ENCODE results near the gene ITGA2B. TPM values are rescaled to one million over a fixed set of nuclear protein-coding genes. Genes with fewer than 3 reads are reported as not detected.
"Not testable (repeated sequence)": the region's sequence is repeated elsewhere in the genome, so short reads cannot be mapped to it uniquely, and the experiment has no call there.

ITGA2B gene
- total RNA-seq, 1 experiment from 2014 or later = 6.2 TPM

- no peak for DNase-seq
- H3K36me3 ChIP-seq (replicated peaks; ENCODE audit: control insufficient read depth, insufficient read depth, low read length) = no peaks in the 10 kb centered on the region
- H3K4me3 ChIP-seq (ENCODE audit: insufficient read depth, low read depth, low read length) = no peak overlapping the region
- H3K27me3 ChIP-seq (ENCODE audit: control insufficient read depth, insufficient read depth, low read length) = peaks cover 5% of the 10 kb centered on the region
Measured at GRCh38 chr17:44367231-44367979, 22.0 kb downstream of the ITGA2B start.

GRCh38 chr17:44365051-44365450 is 24.4 kb downstream of the ITGA2B start:
- not testable (repeated sequence) for DNase-seq; H3K36me3 ChIP-seq (replicated peaks; ENCODE audit: control insufficient read depth, insufficient read depth, low read length); H3K4me3 ChIP-seq (ENCODE audit: insufficient read depth, low read depth, low read length); H3K27me3 ChIP-seq (ENCODE audit: control insufficient read depth, insufficient read depth, low read length)

GRCh38 chr17:44363613-44364159 is 25.8 kb downstream of the ITGA2B start, which contains the start of gene FAM171A2:
Gene FAM171A2, minus strand, starts transcription at chr17:44363853. Its CDS starts 139 bp downstream, at chr17:44363714.
- peak within 1 kb of the TSS; percentile 74 for H3K4me3 ChIP-seq (ENCODE audit: insufficient read depth, low read depth, low read length)
- peak; percentile 98 for DNase-seq
- peaks cover 5% of the 10 kb centered on the region for H3K27me3 ChIP-seq (ENCODE audit: control insufficient read depth, insufficient read depth, low read length)
- H3K36me3 ChIP-seq (replicated peaks; ENCODE audit: control insufficient read depth, insufficient read depth, low read length) = no peaks in the 10 kb centered on the region

- DNase-seq = peak; percentile 91
- Histone ChIP-seq H3K4me3 (ENCODE audit: insufficient read depth, low read depth, low read length) (peak overlapping the region; percentile 74), H3K27me3 (ENCODE audit: control insufficient read depth, insufficient read depth, low read length) (peaks cover 5% of the 10 kb centered on the region), H3K36me3 (replicated peaks; ENCODE audit: control insufficient read depth, insufficient read depth, low read length) (no peaks in the 10 kb centered on the region)
Measured at GRCh38 chr17:44362949-44363612, 26.4 kb downstream of the ITGA2B start.

GRCh38 chr17:44362459-44362948 is 26.9 kb downstream of the ITGA2B start:
- H3K27me3 ChIP-seq (ENCODE audit: control insufficient read depth, insufficient read depth, low read length) = peaks cover 5% of the 10 kb centered on the region
- peak; percentile 81 for DNase-seq
- H3K4me3 ChIP-seq (ENCODE audit: insufficient read depth, low read depth, low read length) = peak overlapping the region; percentile 74
- H3K36me3 ChIP-seq (replicated peaks; ENCODE audit: control insufficient read depth, insufficient read depth, low read length) = no peaks in the 10 kb centered on the region

GRCh38 chr17:44361292-44362260 is 27.9 kb downstream of the ITGA2B start:
- H3K36me3 ChIP-seq (replicated peaks; ENCODE audit: control insufficient read depth, insufficient read depth, low read length) = no peaks in the 10 kb centered on the region
- no peak overlapping the region for H3K4me3 ChIP-seq (ENCODE audit: insufficient read depth, low read depth, low read length)
- peak; percentile 67 for DNase-seq
- peaks cover 3% of the 10 kb centered on the region for H3K27me3 ChIP-seq (ENCODE audit: control insufficient read depth, insufficient read depth, low read length)

- DNase-seq = peak; percentile 86
- no peaks in the 10 kb centered on the region for H3K36me3 ChIP-seq (replicated peaks; ENCODE audit: control insufficient read depth, insufficient read depth, low read length)
- H3K4me3 ChIP-seq (ENCODE audit: insufficient read depth, low read depth, low read length) = no peak overlapping the region
- peaks cover 3% of the 10 kb centered on the region; the same call in 1 of the 2 replicates for H3K27me3 ChIP-seq (ENCODE audit: control insufficient read depth, insufficient read depth, low read length)
Measured at GRCh38 chr17:44360826-44361225, 28.6 kb downstream of the ITGA2B start.

GRCh38 chr17:44360144-44360533 is 29.3 kb downstream of the ITGA2B start:
- DNase-seq = no peak
- no peaks in the 10 kb centered on the region for H3K36me3 ChIP-seq (replicated peaks; ENCODE audit: control insufficient read depth, insufficient read depth, low read length)
- H3K27me3 ChIP-seq (ENCODE audit: control insufficient read depth, insufficient read depth, low read length) = peaks cover 3% of the 10 kb centered on the region; the same call in 1 of the 2 replicates
- no peak overlapping the region for H3K4me3 ChIP-seq (ENCODE audit: insufficient read depth, low read depth, low read length)

- no peak for DNase-seq
- Histone ChIP-seq H3K4me3 (ENCODE audit: insufficient read depth, low read depth, low read length) (no peak overlapping the region), H3K27me3 (ENCODE audit: control insufficient read depth, insufficient read depth, low read length) (peaks cover 3% of the 10 kb centered on the region; the same call in 1 of the 2 replicates), H3K36me3 (replicated peaks; ENCODE audit: control insufficient read depth, insufficient read depth, low read length) (no peaks in the 10 kb centered on the region)
Measured at GRCh38 chr17:44359458-44360143, 29.8 kb downstream of the ITGA2B start.

GRCh38 chr17:44359006-44359405 is 30.4 kb downstream of the ITGA2B start:
- Histone ChIP-seq H3K36me3 (replicated peaks; ENCODE audit: control insufficient read depth, insufficient read depth, low read length) (no peaks in the 10 kb centered on the region), H3K4me3 (ENCODE audit: insufficient read depth, low read depth, low read length) (no peak overlapping the region), H3K27me3 (ENCODE audit: control insufficient read depth, insufficient read depth, low read length) (peaks cover 2% of the 10 kb centered on the region; the same call in 1 of the 2 replicates)

GRCh38 chr17:44358066-44358465 is 31.4 kb downstream of the ITGA2B start:
- peaks cover 3% of the 10 kb centered on the region; the same call in 1 of the 2 replicates for H3K27me3 ChIP-seq (ENCODE audit: control insufficient read depth, insufficient read depth, low read length)
- no peak overlapping the region for H3K4me3 ChIP-seq (ENCODE audit: insufficient read depth, low read depth, low read length)
- no peaks in the 10 kb centered on the region; the same call in 1 of the 2 replicates for H3K36me3 ChIP-seq (replicated peaks; ENCODE audit: control insufficient read depth, insufficient read depth, low read length)
- no peak for DNase-seq

More at GRCh38 chr17:44359006-44359405, 30.4 kb downstream of the ITGA2B start:
- DNase-seq = no peak

- H3K27me3 ChIP-seq (ENCODE audit: control insufficient read depth, insufficient read depth, low read length) = peaks cover 4% of the 10 kb centered on the region; the same call in 1 of the 2 replicates
- H3K4me3 ChIP-seq (ENCODE audit: insufficient read depth, low read depth, low read length) = no peak overlapping the region
- peaks cover 2% of the 10 kb centered on the region for H3K36me3 ChIP-seq (replicated peaks; ENCODE audit: control insufficient read depth, insufficient read depth, low read length)
- DNase-seq = peak; percentile 60
Measured at GRCh38 chr17:44356241-44356640, 33.2 kb downstream of the ITGA2B start.

- DNase-seq = peak; percentile 39
- H3K27me3 ChIP-seq (ENCODE audit: control insufficient read depth, insufficient read depth, low read length) = peaks cover 4% of the 10 kb centered on the region; the same call in 1 of the 2 replicates
- H3K36me3 ChIP-seq (replicated peaks; ENCODE audit: control insufficient read depth, insufficient read depth, low read length) = peaks cover 2% of the 10 kb centered on the region
- no peak overlapping the region for H3K4me3 ChIP-seq (ENCODE audit: insufficient read depth, low read depth, low read length)
Measured at GRCh38 chr17:44355642-44356099, 33.8 kb downstream of the ITGA2B start.
